Germinal center (tissue), 1 donor: Measurements from ENCODE around the gene CTCF.

Source experiments
- DNase-seq: peaks from one replicate; pipeline ENCODE4 v3.0.0; 2012; ENCODE audit warnings: mixed read lengths, low spot score

CTCF gene

GRCh38 chr16:67683767-67684166, 121.4 kb downstream of the CTCF start:
- no peak for DNase-seq

DNA sequence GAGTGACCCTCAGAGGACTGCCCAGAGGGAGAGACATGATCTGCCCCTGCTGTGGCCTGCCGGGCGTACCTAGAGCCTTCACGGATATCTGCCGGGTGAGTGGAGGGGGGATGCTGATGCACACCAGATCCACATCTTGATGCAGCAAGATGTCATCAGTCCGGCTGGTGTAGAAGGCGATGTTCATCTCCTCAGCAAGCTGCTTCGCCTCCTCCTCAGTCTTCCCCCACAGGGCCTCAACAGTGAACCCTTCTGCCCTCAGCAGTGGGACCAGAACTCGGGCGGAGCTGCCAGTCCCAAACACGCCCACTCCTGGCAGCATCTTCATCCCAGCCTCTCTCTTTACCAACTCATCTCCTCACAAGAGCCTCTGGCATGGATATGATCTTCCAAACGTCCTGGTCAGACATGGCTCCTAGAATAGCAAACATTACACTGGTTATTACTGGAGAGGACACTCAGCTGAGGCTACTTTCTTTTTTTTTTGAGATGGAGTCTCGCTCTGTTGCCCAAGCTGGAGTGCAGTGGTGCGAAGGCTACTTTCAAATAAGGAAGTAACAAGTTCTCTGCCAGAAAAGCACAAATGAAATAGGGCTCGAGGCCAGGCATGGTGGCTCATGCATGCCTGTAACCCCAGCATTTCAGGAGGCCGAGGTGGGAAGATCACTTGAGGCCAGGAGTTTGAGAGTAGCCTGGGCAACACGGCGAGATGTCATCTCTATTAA, 123.2 kb downstream of the CTCF start:
- peak; percentile 34 for DNase-seq
